Neural cell (in vitro differentiated cells): Measurements from ENCODE around the gene PANX1.
"Not testable (repeated sequence)": the region's sequence is repeated elsewhere in the genome, so short reads cannot be mapped to it uniquely, and the experiment has no call there.

Source experiments
- CTCF ChIP-seq: fragments of 450-650 bp; IDR thresholded peaks from 2 replicates; pipeline ENCODE4 v1.5.1; 2014; ENCODE audit warnings: antibody characterized with exemption, mild to moderate bottlenecking, moderate library complexity; ENCODE audit not compliant: poor library complexity, severe bottlenecking
- MXI1 ChIP-seq: fragments of 450-650 bp; conservative IDR thresholded peaks from 2 replicates; pipeline ENCODE4 v1.6.1; 2014; ENCODE audit warnings: antibody characterized with exemption, mild to moderate bottlenecking; ENCODE audit not compliant: poor library complexity, severe bottlenecking
- POLR2AphosphoS5 ChIP-seq: IDR thresholded peaks from 2 replicates; pipeline ENCODE4 v1.6.1; 2012

GRCh38 chr11:94120516-94120915, 8.1 kb upstream of the PANX1 start:
- TF ChIP-seq CTCF, MXI1, POLR2AphosphoS5: not testable (repeated sequence)
